ENCODE results near the gene RHBDL1.

- TF ChIP-seq, protein P1, sequence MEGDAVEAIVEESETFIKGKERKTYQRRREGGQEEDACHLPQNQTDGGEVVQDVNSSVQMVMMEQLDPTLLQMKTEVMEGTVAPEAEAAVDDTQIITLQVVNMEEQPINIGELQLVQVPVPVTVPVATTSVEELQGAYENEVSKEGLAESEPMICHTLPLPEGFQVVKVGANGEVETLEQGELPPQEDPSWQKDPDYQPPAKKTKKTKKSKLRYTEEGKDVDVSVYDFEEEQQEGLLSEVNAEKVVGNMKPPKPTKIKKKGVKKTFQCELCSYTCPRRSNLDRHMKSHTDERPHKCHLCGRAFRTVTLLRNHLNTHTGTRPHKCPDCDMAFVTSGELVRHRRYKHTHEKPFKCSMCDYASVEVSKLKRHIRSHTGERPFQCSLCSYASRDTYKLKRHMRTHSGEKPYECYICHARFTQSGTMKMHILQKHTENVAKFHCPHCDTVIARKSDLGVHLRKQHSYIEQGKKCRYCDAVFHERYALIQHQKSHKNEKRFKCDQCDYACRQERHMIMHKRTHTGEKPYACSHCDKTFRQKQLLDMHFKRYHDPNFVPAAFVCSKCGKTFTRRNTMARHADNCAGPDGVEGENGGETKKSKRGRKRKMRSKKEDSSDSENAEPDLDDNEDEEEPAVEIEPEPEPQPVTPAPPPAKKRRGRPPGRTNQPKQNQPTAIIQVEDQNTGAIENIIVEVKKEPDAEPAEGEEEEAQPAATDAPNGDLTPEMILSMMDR (IDR thresholded peaks at IDR 0.05 in 2 of 3, conservative IDR thresholded peaks at IDR 0.05 in 1 of 3; ENCODE audit: borderline replicate concordance in 1 of 3, insufficient read depth in 1 of 3, low read depth in 2 of 3, low read length in 2 of 3), result no peak
- TF ChIP-seq EZH2phosphoT487 (IDR thresholded peaks at IDR 0.05; ENCODE audit: borderline replicate concordance), result no peak
Measured at GRCh38 chr16:727291-727977, 52.0 kb downstream of the RHBDL1 start.

Measured in HCT116 (cell line).